A673 (cell line): ENCODE data around the gene STOML3. TPM values are rescaled to one million over a fixed set of nuclear protein-coding genes. Genes with fewer than 3 reads are reported as not detected.

Source experiments
- BruUV-seq: library from RNA; stranded (reverse); fragments of 400-500 nt; replicated peaks from 2 replicates; lab custom pipeline; 2021; lab: Mats Ljungman, UMichigan
- CTCF ChIA-PET: fragments of 300-600 bp; sonication (Branson Sonifier 250); formaldehyde crosslinking; loops from one replicate; lab custom pipeline; 2022; ENCODE audit warnings: antibody characterized with exemption; lab: Charles Lee
- POLR2A ChIA-PET: fragments of 300-600 bp; sonication (Branson Sonifier 250); formaldehyde crosslinking; loops from one replicate; lab custom pipeline; 2022; ENCODE audit warnings: antibody characterized with exemption; ENCODE audit not compliant: low non-redundant PET; lab: Charles Lee
- DNase-seq: peaks from one replicate; pipeline ENCODE4 v3.0.0-alpha.2; 2015; ENCODE audit warnings: low spot score
- H3K27ac ChIP-seq: fragments of 200-600 bp; sonication (generic); 2 replicates; pipeline ENCODE4 v1.5.1; 2016; ENCODE audit warnings: mixed run types, low read depth, mild to moderate bottlenecking, mixed read lengths, antibody characterized with exemption, low read length; ENCODE audit not compliant: poor library complexity, severe bottlenecking
- H3K27me3 ChIP-seq: fragments of 200-600 bp; sonication (generic); replicated peaks from 2 replicates; pipeline ENCODE4 v1.6.1; 2017; ENCODE audit warnings: mixed run types, low read depth, mild to moderate bottlenecking, mixed read lengths, antibody characterized with exemption, low read length; ENCODE audit not compliant: insufficient read depth, poor library complexity
- H3K36me3 ChIP-seq: fragments of 200-600 bp; sonication (generic); 2 replicates; pipeline ENCODE4 v1.6.1; 2016; ENCODE audit warnings: mixed run types, mild to moderate bottlenecking, mixed read lengths, antibody characterized with exemption, low read length; ENCODE audit not compliant: insufficient read depth, poor library complexity, severe bottlenecking
- H3K4me1 ChIP-seq: fragments of 200-600 bp; sonication (generic); 2 replicates; pipeline ENCODE4 v1.6.1; 2017; ENCODE audit warnings: mixed run types, mild to moderate bottlenecking, mixed read lengths, antibody characterized with exemption, low read length; ENCODE audit not compliant: insufficient read depth, poor library complexity, severe bottlenecking
- H3K4me3 ChIP-seq: fragments of 200-600 bp; sonication (generic); 2 replicates; pipeline ENCODE4 v1.5.1; 2016; ENCODE audit warnings: low read depth, mixed run types, mild to moderate bottlenecking, mixed read lengths, low read length; ENCODE audit not compliant: poor library complexity, severe bottlenecking
- H3K9me3 ChIP-seq: fragments of 200-600 bp; sonication (generic); 2 replicates; pipeline ENCODE4 v1.6.1; 2016; ENCODE audit warnings: mixed run types, low read depth, mild to moderate bottlenecking, mixed read lengths, antibody characterized with exemption, low read length; ENCODE audit not compliant: poor library complexity, severe bottlenecking
- CTCF ChIP-seq: fragments of 300-800, 200-600 bp; sonication (generic); conservative IDR thresholded peaks from 2 replicates; pipeline ENCODE4 v1.5.1; 2017; ENCODE audit warnings: low read depth, mild to moderate bottlenecking, antibody characterized with exemption, low read length, moderate library complexity, mixed read lengths
- EZH2 ChIP-seq: fragments of 200-600 bp; sonication (generic); IDR thresholded peaks from 2 replicates; pipeline ENCODE4 v1.6.1; 2017; ENCODE audit warnings: borderline replicate concordance, low read depth, mild to moderate bottlenecking, mixed read lengths, antibody characterized with exemption, low read length; ENCODE audit not compliant: poor library complexity, severe bottlenecking
- intact Hi-C: fragments of 100-400 bp; cut with micrococcal nuclease; formaldehyde crosslinking; loops from one replicate; pipeline ENCODE4 v1.10.0; 2022; ENCODE audit not compliant: unreplicated experiment
- total RNA-seq: library from RNA; stranded (reverse); gene quantifications from 2 replicates; pipeline ENCODE4 v1.2.3, GENCODE V29; 2021

Gene STOML3
- total RNA-seq, 1 experiment from 2014 or later = not detected

GRCh38 chr13:38970380-38971051, 20.1 kb downstream of the STOML3 start:
- TF ChIP-seq EZH2 (no peak), CTCF (peak; percentile 24; the same call in 1 of the 2 replicates)
- intact Hi-C loops = no loop called here
- Histone ChIP-seq H3K36me3 (no peaks in the 10 kb centered on the region), H3K4me1 (no peaks in the 10 kb centered on the region), H3K27me3 (no peaks in the 10 kb centered on the region), H3K4me3 (no peak overlapping the region), H3K9me3 (no peaks in the 10 kb centered on the region), H3K27ac (no peak overlapping the region)
- CTCF ChIA-PET = no interaction called here
- DNase-seq = no peak
- no TSS peak for BruUV-seq
- POLR2A ChIA-PET = no interaction called here

- Histone ChIP-seq H3K36me3 (no peaks in the 10 kb centered on the region), H3K27me3 (no peaks in the 10 kb centered on the region), H3K4me1 (no peaks in the 10 kb centered on the region), H3K27ac (no peak overlapping the region), H3K4me3 (no peak overlapping the region), H3K9me3 (no peaks in the 10 kb centered on the region)
- TF ChIP-seq EZH2 (no peak), CTCF (no peak)
- ChIA-PET POLR2A (no interaction called here), CTCF (no interaction called here)
- no TSS peak for BruUV-seq
- DNase-seq = no peak
- intact Hi-C loops = no loop called here
These were observed 21.4 kb downstream of the STOML3 start for GRCh38 chr13:38969187-38969586.

GRCh38 chr13:38967446-38967845, 23.2 kb downstream of the STOML3 start:
- ChIA-PET CTCF (no interaction called here), POLR2A (no interaction called here)
- intact Hi-C loops = no loop called here
- Histone ChIP-seq H3K27me3 (no peaks in the 10 kb centered on the region), H3K9me3 (no peaks in the 10 kb centered on the region), H3K4me3 (no peak overlapping the region), H3K4me1 (no peaks in the 10 kb centered on the region), H3K36me3 (no peaks in the 10 kb centered on the region), H3K27ac (no peak overlapping the region)
- no peak for DNase-seq
- no peak for TF ChIP-seq CTCF
- TF ChIP-seq EZH2 = no peak
- no TSS peak for BruUV-seq
